ENCODE results near the gene FAM117B.

FAM117B gene

GRCh38 chr2:202780514-202781021 lies 145.8 kb downstream of the FAM117B start:
- TF ChIP-seq POLR2AphosphoS5 (IDR thresholded peaks at IDR 0.05; ENCODE audit: low read depth, low read length) (no peak), FOXP2 (optimal IDR thresholded peaks at IDR 0.05; ENCODE audit: borderline replicate concordance, extremely low read depth, extremely low read length, insufficient read depth) (no peak)

GRCh38 chr2:202782940-202783558 lies 148.3 kb downstream of the FAM117B start:
- TF ChIP-seq FOXP2 (optimal IDR thresholded peaks at IDR 0.05; ENCODE audit: borderline replicate concordance, extremely low read depth, extremely low read length, insufficient read depth) (no peak), POLR2AphosphoS5 (IDR thresholded peaks at IDR 0.05; ENCODE audit: low read depth, low read length) (no peak), REST (IDR thresholded peaks at IDR 0.05; ENCODE audit: insufficient read depth in 1 of 2, low read depth in 2 of 2, low read length in 2 of 2) (no peak), SIN3A (IDR thresholded peaks at IDR 0.05; ENCODE audit: borderline replicate concordance, insufficient read depth, low read length) (no peak), TAF1 (IDR thresholded peaks at IDR 0.05; ENCODE audit: borderline replicate concordance, insufficient read depth, low read length) (no peak)

- TF ChIP-seq FOXP2 (optimal IDR thresholded peaks at IDR 0.05; ENCODE audit: borderline replicate concordance, extremely low read depth, extremely low read length, insufficient read depth) (no peak), SIN3A (IDR thresholded peaks at IDR 0.05; ENCODE audit: borderline replicate concordance, insufficient read depth, low read length) (no peak), TAF1 (IDR thresholded peaks at IDR 0.05; ENCODE audit: borderline replicate concordance, insufficient read depth, low read length) (no peak), POLR2AphosphoS5 (IDR thresholded peaks at IDR 0.05; ENCODE audit: low read depth, low read length) (no peak), REST (IDR thresholded peaks at IDR 0.05; ENCODE audit: insufficient read depth in 1 of 2, low read depth in 2 of 2, low read length in 2 of 2) (no peak)
These were observed 152.1 kb downstream of the FAM117B start for GRCh38 chr2:202786842-202787241.

- no peak for TF ChIP-seq REST (IDR thresholded peaks at IDR 0.05; ENCODE audit: insufficient read depth in 1 of 2, low read depth in 2 of 2, low read length in 2 of 2)
- TF ChIP-seq SIN3A (IDR thresholded peaks at IDR 0.05; ENCODE audit: borderline replicate concordance, insufficient read depth, low read length) = no peak
- TF ChIP-seq POLR2AphosphoS5 (IDR thresholded peaks at IDR 0.05; ENCODE audit: low read depth, low read length) = no peak
- no peak for TF ChIP-seq FOXP2 (optimal IDR thresholded peaks at IDR 0.05; ENCODE audit: borderline replicate concordance, extremely low read depth, extremely low read length, insufficient read depth)
- no peak for TF ChIP-seq TAF1 (IDR thresholded peaks at IDR 0.05; ENCODE audit: borderline replicate concordance, insufficient read depth, low read length)
These were observed 155.9 kb downstream of the FAM117B start for GRCh38 chr2:202790676-202791075.

- TF ChIP-seq REST (IDR thresholded peaks at IDR 0.05; ENCODE audit: insufficient read depth in 1 of 2, low read depth in 2 of 2, low read length in 2 of 2) = no peak
- TF ChIP-seq SIN3A (IDR thresholded peaks at IDR 0.05; ENCODE audit: borderline replicate concordance, insufficient read depth, low read length) = no peak
- no peak for TF ChIP-seq FOXP2 (optimal IDR thresholded peaks at IDR 0.05; ENCODE audit: borderline replicate concordance, extremely low read depth, extremely low read length, insufficient read depth)
- no peak for TF ChIP-seq POLR2AphosphoS5 (IDR thresholded peaks at IDR 0.05; ENCODE audit: low read depth, low read length)
- TF ChIP-seq TAF1 (IDR thresholded peaks at IDR 0.05; ENCODE audit: borderline replicate concordance, insufficient read depth, low read length) = no peak
These were observed 163.2 kb downstream of the FAM117B start for GRCh38 chr2:202797944-202798343.

All from PFSK-1 (cell line).